GM18508 (cell line): Measurements from ENCODE around the gene TEX29.

Experiments used
- ATAC-seq: cut with Tn5 transposase; IDR thresholded peaks from one replicate; pipeline ENCODE4 v1.9.1; 2021; ENCODE audit warnings: moderate number of reproducible peaks; ENCODE audit not compliant: insufficient read depth, unreplicated experiment

Gene TEX29

DNA sequence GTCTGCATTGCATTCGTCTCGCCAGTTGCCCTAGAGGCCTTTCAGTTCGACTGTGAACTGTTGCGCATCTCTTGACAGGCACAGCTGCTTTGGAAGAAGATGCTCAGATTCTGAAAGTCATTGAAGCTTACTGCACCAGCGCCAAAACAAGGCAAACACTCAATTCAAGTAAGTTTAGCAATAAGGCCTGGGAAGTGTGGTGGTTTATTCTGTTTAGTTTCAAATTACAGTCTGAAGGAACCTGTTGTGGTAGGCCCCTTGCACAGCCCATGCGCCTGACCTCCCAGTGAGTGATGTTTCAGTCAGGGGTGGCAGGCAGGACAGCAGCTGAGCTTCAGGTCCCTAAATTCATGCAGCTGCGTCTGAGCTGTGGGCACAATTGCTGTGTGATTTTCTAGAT lies 32.2 kb upstream of the TEX29 start:
- ATAC-seq, result no peak

DNA sequence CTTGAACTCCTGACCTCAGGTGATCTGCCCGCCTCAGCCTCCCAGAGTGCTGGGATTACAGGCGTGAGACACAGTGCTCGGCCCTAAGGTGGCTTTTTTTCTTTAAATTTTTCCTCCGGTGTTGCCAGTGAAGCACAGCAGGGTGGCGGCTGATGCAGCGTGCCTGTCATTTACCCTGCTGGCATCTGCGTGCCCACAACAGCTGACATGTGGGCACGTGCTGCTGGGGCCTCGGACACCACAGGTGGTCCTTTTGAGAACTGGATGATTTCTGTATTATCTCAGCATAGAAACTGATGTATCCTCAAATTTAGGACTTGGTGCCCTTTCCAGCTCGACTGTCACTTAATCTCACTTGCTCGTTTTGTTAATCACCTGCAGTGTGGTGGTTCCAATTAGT lies 31.2 kb upstream of the TEX29 start:
- ATAC-seq, result no peak

DNA sequence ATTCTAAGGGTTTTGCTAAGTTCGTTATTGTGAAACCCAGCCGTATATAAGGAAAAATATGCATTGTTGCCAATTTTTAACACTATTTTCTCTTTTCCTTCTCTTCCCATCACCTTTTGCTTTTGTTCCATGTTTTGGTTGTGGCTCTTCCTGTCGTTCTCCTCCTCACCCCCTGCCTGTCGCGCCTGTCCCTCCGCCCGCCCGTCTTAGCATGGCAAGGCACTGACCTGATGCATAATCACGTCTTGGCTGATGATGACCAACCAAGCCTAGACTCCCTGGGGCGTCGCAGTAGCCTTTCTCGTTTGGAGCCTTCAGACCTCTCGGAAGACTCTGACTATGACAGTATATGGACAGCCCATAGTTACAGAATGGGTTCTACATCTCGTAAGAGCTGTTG lies 28.5 kb upstream of the TEX29 start:
- ATAC-seq, result no peak

DNA sequence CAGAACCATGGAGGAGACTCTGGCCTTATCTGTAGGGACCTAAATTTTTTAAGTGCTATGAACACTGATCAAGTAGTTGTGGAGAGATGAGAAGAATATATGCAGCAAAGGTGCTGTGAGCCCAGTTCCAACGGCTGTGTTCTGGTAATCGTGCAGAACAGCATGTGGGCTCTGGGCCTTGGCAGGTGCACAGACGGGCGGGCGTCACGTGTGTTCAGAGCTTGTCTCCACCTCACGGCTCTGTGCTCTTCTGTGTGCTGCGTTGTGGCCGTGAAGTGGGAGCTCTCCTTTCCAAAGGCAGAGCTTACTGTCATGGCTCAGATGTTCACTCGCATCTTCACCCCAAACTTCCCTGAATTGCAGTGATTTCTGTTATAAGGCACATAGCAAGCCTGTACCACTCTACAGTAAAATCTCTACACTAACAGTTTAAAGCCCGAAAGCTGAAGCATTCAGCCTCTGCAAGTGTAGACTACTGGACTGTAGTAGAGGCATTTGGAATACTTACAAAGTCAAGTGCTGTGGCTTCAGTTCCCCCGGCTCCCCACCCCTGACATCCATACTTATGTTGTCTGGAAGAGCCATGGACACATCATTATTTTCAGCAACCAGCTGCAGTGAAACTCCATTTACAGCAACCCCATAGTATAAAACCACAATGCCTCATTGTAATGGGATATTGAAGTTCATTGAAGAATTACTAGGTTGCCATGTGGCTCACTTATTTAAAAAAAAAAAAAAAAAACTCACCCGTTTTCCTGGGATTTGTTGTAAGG lies 27.5 kb upstream of the TEX29 start:
- ATAC-seq, result no peak

DNA sequence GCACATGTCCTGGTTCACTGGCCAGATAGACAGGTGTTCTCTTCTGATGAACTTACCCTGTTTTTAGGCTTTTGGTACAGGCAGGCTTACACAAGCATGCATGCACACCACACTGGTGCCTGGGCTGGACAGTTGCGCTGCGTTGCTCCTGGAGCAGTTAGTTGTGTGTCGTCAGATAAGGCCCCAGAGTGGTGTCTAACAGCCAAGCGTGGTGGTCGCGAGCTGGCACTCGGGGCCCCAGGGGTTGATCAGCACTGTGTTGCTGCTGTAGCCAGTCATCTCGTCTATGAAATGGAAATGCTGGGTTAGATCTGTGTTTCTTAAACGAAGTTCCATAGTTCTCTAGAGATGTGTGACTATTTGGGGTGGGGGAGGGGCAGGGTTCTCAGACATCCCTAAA lies 24.6 kb upstream of the TEX29 start:
- ATAC-seq, result no peak

DNA sequence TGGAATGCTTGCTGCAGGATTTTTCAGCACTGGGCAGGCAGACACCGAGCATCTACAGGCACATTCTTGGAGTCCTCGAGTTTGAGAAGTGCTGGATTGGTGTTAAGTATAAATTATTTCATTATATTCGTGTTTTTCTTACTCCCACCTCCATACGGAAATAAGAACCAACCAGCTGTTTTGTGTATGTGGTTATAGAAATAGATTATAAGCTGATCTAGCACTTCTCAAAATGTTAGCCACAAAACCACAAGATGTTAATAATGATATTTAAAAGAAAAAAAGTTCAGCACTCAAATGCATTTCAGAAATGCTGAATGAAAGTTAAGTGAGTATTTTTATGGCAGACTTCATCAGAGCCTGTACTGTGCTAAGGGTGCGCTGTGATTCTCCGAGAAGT lies 24.0 kb upstream of the TEX29 start:
- ATAC-seq, result no peak

DNA sequence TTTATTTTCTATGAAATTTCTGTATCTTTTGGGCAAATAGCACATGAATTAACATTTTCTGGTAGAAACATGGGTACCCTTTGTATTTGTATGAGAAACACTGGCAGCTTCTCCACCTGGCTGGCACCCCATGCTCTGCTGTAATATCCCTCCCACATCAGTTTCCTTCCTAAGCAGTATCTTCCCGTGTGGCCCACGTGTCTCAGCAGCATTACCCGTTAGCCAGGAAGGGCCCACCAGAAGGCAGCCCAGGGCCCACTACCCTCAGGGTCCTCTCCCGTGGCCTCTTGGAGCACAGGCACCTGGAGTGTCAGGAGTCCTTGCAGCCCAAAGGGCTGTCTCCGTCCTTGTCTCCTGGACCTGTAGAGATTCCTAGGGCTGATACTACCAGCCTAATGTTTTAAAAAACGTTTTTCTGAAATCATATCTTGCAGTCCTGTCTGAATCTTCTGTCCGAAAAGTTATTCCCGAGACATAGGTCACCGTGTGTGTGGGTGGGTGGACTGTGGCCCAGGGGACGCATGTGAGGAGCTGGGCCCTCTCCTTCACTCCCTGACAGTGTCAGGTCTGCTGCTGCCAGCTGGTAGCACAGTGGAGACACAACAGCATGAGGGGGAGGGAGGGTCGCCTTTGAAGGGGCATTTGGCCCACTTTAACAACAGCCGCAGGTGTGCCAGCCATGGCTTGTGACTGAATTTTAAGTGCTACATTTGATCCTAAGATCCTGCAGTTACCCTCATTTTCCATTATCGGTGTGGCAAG lies 22.0 kb upstream of the TEX29 start:
- ATAC-seq, result no peak

DNA sequence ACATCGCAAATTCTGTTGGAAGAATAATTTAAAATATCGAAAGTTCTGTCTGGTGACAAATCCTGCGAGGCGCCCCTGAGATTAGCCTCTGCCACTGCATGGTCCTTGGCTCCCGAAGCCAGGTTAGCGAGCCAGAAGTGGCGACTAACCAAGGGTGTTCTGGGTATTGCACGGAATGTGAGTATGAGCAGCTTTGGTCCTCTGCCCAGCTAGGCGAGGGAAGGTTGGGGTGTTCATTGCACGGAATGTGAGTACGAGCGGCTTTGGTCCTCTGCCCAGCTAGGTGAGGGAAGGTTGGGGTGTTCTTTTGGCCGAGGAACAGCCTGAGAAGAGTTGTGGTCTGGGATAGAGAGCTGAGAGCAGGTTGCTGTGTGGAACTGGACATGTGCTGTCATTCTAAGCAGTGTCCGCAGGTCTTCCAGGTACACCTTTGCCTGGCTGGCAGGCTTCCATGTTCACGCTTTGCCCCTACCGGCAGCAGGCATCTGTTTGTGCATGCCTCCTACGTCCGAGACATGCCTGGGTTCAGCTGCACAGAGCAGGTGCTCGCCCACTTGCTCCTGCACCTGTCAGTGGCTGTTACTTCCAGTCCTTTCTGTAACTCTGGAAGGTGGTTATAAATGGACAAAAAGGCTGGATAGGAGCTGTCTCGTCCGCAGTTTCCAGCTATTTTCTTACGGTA lies 18.3 kb upstream of the TEX29 start:
- no peak for ATAC-seq

DNA sequence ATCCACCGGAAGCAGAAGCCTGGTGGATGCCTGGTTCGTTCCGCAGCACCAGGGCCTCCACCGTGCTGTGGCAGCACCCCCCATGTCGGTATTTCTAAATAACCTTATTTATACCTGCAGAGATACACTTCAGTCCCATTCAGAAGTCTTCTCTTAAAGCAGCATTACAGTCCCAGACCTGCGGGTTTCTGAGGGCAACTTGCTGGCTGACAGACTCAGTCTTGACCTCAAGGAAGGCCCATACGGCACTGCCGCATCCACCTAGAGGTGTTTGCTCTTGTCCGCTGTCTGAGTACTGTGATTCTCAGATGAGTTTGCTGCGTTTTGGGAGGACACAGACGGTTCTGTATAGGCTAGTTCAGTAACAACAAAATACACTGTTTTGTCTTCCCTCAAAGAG lies 16.9 kb upstream of the TEX29 start:
- no peak for ATAC-seq

DNA sequence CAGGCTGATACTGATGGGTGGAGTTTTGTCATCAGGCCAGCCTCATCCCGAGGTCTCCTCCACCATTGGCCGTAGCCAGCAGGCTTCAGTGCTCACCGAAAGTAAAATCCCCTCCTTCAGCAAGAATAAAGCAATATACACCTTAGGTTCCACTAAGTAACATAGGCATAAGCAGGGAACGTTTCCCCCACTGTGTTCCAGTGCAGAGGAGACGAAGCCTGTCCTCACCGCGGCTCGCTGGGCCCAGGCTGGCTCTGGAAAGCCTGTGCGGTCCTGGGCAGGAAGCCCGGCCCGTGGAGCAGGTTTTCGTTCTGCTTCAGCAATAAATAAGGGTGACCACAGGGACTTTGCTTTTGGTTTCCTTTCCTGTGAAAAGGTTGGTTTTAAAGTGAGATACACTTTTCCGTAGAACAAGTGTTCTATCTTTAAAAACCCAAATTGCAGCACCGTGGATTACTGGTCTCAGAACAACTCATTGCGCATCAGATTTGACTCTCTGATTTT lies 16.3 kb upstream of the TEX29 start:
- ATAC-seq, result peak; percentile 53

DNA sequence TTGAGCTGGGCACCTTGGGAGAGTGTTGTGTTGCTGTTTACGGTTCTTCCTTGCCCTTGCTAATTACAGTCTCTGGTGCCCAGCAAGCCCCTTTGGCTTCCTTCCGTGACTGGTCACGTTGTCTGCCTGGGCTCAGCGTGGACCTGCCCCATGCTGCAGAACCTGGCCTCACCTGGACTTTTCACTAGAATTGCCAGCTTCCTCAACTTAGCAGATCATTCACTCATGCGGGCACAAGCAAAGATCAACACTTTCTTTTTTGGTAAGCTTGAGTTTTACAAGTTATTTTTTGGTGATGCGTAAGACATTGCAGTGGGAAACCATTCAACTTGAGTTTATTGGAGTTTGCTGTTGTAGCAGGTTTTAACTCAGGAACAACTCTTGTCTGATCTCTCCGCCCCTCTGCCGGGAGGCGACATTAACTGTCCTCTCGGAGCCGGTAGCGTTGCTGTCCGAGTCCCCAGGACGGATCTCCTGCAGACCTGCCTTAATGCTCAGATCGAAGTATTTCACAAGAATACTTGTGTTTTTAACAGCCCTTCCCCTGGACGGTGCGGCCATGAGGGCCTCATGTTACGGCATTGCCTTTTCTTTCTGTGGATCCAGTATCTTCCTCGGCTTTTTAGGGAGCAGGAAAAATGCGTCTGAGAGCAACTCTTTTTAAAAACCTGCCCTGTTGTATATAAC lies 15.7 kb upstream of the TEX29 start:
- ATAC-seq, result no peak

DNA sequence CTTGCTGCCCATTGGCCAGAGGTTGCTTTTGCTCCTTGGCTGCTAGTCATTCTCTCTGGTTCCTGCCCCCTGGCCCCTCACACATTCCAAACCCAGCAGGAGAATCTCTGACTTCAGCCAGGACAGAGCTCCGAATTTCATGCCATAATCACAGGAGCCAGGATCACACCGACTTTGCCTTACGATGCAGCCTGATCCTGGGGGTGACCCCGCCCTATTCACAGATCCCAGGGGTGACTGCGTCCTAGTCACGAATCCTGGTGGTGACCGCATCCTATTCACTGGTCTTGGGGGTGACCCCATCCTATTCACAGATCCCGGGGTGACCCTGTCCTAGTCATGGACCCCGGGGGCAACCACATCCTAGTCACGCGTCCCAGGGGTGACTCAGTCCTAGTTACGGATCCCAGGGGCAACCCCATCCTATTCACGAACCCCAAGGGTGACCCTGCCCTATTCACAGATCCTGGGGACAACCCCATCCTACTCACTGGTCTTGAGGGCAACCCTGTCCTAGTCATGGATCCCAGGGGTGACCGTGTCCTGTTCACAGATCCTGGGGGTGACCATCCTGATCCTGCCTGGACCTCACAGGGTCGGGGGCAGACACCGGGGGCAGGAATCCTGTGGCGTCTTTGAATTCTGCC lies 7.4 kb upstream of the TEX29 start:
- no peak for ATAC-seq

DNA sequence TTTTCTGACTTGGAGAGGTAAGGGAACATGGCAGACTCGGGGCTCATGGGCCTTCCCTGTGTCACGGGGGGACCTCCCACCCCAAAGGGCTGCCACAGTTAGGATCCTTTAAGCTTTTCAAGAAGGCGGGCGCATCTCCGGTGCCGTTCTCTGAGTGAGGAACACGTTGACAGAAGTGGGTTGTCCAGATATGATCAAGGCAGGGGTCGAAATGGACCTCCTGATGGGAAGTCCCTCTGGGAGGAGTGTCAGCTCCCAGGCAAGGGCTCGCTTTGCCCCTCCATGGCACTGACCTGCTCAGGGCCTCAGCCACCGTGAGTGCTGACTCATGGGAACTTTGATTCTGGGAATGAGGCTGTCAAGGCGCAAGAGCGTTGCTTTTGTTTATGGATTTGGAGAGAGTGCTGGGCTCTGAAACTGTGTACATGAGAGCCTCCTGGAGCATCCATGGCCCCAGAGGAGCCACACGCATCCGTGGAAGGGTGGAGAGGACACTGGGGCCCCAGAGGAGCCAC lies 6.5 kb upstream of the TEX29 start:
- no peak for ATAC-seq

DNA sequence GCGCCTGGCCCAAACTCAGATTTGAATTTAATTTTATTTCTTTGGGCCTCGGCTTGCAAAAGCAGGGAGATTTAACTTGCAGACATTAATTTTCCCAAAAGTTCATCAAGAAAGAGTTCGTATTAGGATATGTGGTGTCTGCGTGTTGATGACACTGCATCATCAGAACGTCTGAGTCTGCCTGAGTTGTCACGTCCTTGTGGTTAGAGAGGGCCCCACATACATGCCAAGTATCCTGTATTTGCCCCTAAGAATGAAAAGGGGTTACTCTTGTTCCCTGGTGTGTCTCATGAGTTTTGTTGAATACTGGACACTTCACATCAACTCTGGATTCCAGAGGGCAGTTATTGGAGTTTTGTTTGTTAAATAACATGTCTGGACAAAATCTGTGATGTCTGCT lies 5.6 kb upstream of the TEX29 start:
- ATAC-seq, result no peak

DNA sequence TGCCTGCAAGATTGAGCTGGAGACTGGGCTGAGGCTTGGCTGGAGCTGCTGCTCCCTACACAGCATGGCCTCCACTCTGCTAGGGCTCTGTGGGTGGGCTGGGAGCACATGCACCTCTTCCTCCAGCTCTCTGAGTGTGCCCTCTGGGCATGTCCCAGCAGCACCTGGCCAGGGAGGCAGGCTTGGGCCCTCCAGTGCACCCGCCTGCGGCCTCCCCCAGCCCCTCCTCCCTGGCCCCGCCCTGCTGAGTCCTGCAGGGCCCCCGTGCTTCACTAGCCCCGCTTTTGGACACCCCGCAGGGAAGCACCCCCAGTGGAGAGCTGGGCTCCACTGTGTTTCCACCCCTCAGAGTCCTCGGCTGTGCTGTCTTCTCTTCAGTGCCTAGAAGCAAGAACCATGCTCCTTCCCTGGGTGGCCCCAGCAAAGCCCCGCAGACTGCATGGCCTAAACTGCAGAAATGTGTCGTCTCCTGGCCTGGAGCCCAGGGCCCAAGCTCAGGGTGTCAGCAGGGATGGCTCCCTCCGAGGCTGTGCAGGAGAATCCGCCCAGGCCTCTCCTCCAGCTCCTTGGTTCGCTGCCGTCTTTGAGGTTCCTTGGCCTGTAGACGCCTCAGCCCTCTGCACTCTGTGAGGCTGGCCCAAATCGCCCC lies 5.0 kb upstream of the TEX29 start:
- ATAC-seq, result no peak

DNA sequence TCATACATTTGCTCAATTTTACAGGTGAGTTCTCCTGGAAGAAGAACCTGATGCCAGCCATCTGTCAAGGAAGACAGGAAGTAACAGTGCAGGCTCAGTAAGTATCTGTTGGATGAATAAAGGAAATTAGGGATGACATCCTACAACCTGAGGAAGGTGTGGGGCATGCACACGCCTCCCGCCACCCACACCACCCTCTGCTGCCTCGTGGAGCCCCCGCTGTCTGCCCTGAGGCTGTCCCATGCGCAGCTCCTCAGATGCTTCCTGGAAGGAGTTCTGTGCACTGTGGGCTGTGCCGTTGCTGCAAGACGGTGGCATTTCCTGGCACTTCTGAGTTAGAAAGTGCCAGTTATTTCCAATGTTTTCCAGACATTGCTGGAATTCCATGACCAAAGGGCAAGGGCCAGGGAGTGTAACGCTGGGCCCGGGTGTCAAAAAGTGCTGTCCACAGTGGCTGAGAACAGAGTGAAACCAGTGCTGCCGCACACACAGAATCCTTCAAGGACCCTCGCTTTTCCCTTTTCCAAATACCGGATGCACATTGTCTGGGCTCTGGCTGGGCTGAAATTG lies 4.2 kb upstream of the TEX29 start:
- no peak for ATAC-seq

DNA sequence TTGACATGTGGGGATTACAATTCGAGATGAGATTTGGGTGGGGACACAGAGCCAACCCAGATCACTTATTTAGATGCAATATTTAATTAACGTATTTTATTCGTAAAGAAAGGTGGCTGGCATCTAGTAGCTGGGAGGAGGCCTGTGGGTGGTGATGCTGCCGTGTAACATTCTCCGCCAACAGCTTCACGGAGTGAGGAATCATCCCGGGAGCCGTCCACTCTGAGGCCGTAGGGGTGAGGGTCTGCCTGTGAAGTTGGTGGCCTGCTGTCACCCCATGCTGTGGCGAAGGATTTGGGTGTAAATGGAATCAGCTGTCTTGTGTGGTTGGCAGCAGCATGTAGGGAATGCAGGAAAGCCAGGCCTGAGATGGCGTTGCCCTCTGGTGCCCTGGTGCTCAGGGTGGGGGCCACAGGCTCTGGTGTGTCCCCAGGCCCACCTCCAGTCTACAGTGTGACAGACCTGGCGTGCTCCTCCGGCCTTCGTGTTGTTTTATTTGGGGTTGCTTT lies 3.3 kb upstream of the TEX29 start:
- no peak for ATAC-seq

DNA sequence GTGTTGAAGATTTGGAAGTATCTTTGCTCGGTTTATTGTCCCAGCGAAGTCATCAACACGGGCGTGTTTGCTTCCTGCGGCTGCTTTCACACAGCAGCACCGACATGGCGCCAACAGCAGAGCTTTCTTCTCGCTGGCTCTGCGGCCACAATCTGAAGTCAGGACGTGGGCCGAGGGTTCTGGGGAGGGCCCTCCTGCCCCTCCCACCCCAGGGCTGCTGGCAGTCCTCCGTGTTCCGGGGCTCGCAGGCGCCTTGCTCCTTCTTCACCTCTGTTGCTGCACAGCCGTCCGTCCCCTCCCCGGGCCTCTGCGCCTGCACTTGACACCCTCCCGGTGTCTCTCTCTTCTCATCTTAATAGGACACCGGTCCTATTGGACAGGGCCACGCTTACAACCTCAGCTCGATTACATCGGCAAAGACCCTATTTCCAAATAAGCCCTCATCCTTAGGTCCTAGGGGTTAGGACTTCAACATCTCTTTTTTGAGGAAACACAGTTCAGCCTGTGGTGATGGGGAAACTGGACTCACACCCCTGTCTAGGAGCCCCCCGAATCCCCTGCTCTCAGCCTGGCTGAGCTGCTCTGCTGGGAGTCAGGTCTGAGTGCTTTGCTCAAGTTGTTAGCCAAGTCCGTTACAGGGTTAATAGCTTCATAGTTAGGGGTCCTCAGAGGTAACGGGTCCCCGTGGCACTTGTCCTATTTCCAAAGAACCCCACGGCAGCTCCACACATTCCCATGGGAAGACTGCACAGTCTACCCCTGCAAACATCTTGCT lies 2.7 kb upstream of the TEX29 start:
- no peak for ATAC-seq
